ENCODE results near the gene ADAM11. TPM values are rescaled to one million over a fixed set of nuclear protein-coding genes. Genes with fewer than 3 reads are reported as not detected.

ADAM11 gene
- polyA plus RNA-seq, 1 donor (not counting 4 experiments of a cell fraction or from before 2014, with no cell fraction given), result 0.03 TPM

DNA sequence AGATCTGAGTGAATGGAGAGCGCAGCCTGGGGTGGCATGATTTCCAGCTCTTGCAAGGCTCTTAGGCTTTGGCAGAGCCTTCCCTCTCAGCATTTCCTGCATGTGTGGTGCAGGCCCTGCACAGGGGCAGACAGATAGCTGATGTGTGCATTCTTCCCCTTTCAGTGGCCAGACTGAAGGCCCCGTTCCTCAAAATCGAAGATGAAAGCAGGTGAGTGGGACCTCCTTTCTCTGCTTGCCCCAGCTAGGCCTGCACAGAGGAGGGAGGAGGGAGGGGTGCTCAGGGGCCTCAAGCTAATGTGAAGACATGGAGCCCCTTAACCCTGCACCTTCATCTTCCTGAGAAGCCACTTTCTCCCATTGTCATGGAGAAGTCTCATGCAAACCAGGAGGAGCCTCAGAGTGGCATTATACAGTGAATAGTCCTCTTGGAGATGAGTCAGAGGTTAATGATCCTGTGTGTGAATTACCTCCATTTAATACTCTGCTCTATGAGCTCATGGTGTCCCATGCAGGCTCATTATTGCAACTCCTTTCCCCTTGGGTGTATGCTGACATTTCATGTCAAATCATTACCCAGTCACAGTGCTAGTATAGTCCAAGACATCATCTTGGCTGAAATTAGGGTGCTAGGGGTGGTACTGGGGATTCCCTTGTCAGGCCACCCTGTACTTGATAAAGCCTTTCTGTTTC is 20.4 kb upstream of the ADAM11 start:
- H3K4me3 ChIP-seq (ENCODE audit: control insufficient read depth in 2 of 3, extremely low read depth in 1 of 3, insufficient read depth in 2 of 3, low read depth in 1 of 3, low read length in 3 of 3), result no peak overlapping the region
- no peaks in the 10 kb centered on the region for H3K9me1 ChIP-seq (ENCODE audit: control insufficient read depth, extremely low read depth, insufficient read depth, low read length)
- H3K9me3 ChIP-seq (ENCODE audit: control insufficient read depth, low read depth, low read length), result no peaks in the 10 kb centered on the region
- no peaks in the 10 kb centered on the region for H3K4me1 ChIP-seq (ENCODE audit: control insufficient read depth, extremely low read depth, insufficient read depth, low read length)
- no peak overlapping the region for H2AFZ ChIP-seq (ENCODE audit: control insufficient read depth, low read length)
- no peaks in the 10 kb centered on the region for H3K79me2 ChIP-seq (ENCODE audit: control insufficient read depth, insufficient read depth, low read length)
- peaks cover 2% of the 10 kb centered on the region for H4K20me1 ChIP-seq (ENCODE audit: control insufficient read depth, extremely low read depth, insufficient read depth, low read length)
- H3K9ac ChIP-seq (ENCODE audit: control insufficient read depth, extremely low read depth, insufficient read depth, low read length), result no peak overlapping the region
- no peak for TF ChIP-seq EZH2 (IDR thresholded peaks at IDR 0.05; ENCODE audit: low read length)
- TF ChIP-seq, protein P1, sequence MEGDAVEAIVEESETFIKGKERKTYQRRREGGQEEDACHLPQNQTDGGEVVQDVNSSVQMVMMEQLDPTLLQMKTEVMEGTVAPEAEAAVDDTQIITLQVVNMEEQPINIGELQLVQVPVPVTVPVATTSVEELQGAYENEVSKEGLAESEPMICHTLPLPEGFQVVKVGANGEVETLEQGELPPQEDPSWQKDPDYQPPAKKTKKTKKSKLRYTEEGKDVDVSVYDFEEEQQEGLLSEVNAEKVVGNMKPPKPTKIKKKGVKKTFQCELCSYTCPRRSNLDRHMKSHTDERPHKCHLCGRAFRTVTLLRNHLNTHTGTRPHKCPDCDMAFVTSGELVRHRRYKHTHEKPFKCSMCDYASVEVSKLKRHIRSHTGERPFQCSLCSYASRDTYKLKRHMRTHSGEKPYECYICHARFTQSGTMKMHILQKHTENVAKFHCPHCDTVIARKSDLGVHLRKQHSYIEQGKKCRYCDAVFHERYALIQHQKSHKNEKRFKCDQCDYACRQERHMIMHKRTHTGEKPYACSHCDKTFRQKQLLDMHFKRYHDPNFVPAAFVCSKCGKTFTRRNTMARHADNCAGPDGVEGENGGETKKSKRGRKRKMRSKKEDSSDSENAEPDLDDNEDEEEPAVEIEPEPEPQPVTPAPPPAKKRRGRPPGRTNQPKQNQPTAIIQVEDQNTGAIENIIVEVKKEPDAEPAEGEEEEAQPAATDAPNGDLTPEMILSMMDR (optimal IDR thresholded peaks at IDR 0.05 in 1 of 3, IDR thresholded peaks at IDR 0.05 in 1 of 3, conservative IDR thresholded peaks at IDR 0.05 in 1 of 3; ENCODE audit: extremely low read depth in 1 of 3, insufficient read depth in 2 of 3, low read length in 3 of 3), result no peak
- peaks cover 0 to 22% of the 10 kb centered on the region in 2 experiments for H3K36me3 ChIP-seq (ENCODE audit: control insufficient read depth in 2 of 2, extremely low read depth in 1 of 2, insufficient read depth in 2 of 2, low read length in 2 of 2)
- no peak overlapping the region for H3K27ac ChIP-seq (ENCODE audit: control insufficient read depth, insufficient read depth, low read length)
- no peak for DNase-seq (ENCODE audit: low read depth, low spot score)
- peak; percentile 9 for FAIRE-seq
- H3K4me2 ChIP-seq (ENCODE audit: control insufficient read depth, extremely low read depth, insufficient read depth, low read depth, low read length), result no peak overlapping the region
- dilution Hi-C loops (cut with MboI; ENCODE audit: extremely low pct_ligation_motif_present, low sequenced_read_pairs), result no loop called here
- no peaks in the 10 kb centered on the region for H3K27me3 ChIP-seq (ENCODE audit: control insufficient read depth, extremely low read depth, insufficient read depth, low read length)

DNA sequence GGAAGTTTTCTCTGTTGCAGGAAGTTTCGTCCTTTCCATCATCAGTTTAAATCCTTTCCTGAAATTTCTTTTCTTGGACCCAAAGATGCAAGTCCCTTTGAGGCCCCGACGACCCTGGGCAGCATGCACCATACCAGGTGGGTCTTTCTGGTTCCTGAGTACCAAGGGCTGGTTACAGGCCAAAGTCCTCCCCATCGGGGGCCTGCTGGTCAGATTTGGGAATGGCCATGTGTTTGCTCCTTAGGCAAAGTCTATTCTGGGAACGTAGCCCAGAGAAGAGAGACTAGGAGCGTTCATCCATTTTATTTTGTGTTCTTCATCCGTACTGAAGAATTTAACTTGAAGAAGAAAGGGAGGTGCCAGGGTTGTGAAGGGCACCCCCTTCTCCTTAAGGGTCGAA is 17.5 kb upstream of the ADAM11 start:
- Histone ChIP-seq H3K4me2 (ENCODE audit: control insufficient read depth, extremely low read depth, insufficient read depth, low read depth, low read length) (no peak overlapping the region), H3K9me3 (ENCODE audit: control insufficient read depth, low read depth, low read length) (no peaks in the 10 kb centered on the region), H3K36me3 (ENCODE audit: control insufficient read depth in 2 of 2, extremely low read depth in 1 of 2, insufficient read depth in 2 of 2, low read length in 2 of 2) (peaks cover 0 to 18% of the 10 kb centered on the region in 2 experiments), H3K79me2 (ENCODE audit: control insufficient read depth, insufficient read depth, low read length) (no peaks in the 10 kb centered on the region), H3K9me1 (ENCODE audit: control insufficient read depth, extremely low read depth, insufficient read depth, low read length) (no peaks in the 10 kb centered on the region), H4K20me1 (ENCODE audit: control insufficient read depth, extremely low read depth, insufficient read depth, low read length) (peaks cover 2% of the 10 kb centered on the region), H3K27me3 (ENCODE audit: control insufficient read depth, extremely low read depth, insufficient read depth, low read length) (no peaks in the 10 kb centered on the region), H2AFZ (ENCODE audit: control insufficient read depth, low read length) (no peak overlapping the region), H3K4me3 (ENCODE audit: control insufficient read depth in 2 of 3, extremely low read depth in 1 of 3, insufficient read depth in 2 of 3, low read depth in 1 of 3, low read length in 3 of 3) (no peak overlapping the region), H3K4me1 (ENCODE audit: control insufficient read depth, extremely low read depth, insufficient read depth, low read length) (no peaks in the 10 kb centered on the region), H3K9ac (ENCODE audit: control insufficient read depth, extremely low read depth, insufficient read depth, low read length) (no peak overlapping the region), H3K27ac (ENCODE audit: control insufficient read depth, insufficient read depth, low read length) (no peak overlapping the region)
- TF ChIP-seq, protein P1 (optimal IDR thresholded peaks at IDR 0.05 in 1 of 3, IDR thresholded peaks at IDR 0.05 in 1 of 3, conservative IDR thresholded peaks at IDR 0.05 in 1 of 3; ENCODE audit: extremely low read depth in 1 of 3, insufficient read depth in 2 of 3, low read length in 3 of 3), result no peak
- no peak for TF ChIP-seq EZH2 (IDR thresholded peaks at IDR 0.05; ENCODE audit: low read length)
- DNase-seq (ENCODE audit: low read depth, low spot score), result no peak
- dilution Hi-C loops (cut with MboI; ENCODE audit: extremely low pct_ligation_motif_present, low sequenced_read_pairs), result no loop called here
- no peak for FAIRE-seq
